Stimulated activated CD8-positive, alpha-beta memory T cell treated with anti-CD3 and anti-CD28 coated beads, Interleukin-4, amount 100 ng/mL, for 1 hour (primary cell): ENCODE results near the gene MYRIP.
"Not testable (repeated sequence)": the region's sequence is repeated elsewhere in the genome, so short reads cannot be mapped to it uniquely, and the experiment has no call there.

ENCODE experiments used
- DNase-seq, 2 donors: peaks; one replicate each; pipeline ENCODE4 v3.0.0-alpha.2; 2020; ENCODE audit warnings: low read depth in 2 of 2, low spot score in 1 of 2

The MYRIP gene

GRCh38 chr3:40120067-40120692 lies 310.8 kb downstream of the MYRIP start:
- no peak for DNase-seq

- DNase-seq, result no peak
These were observed 311.4 kb downstream of the MYRIP start for GRCh38 chr3:40120806-40121205.

GRCh38 chr3:40124918-40125317 lies 315.5 kb downstream of the MYRIP start:
- no peak for DNase-seq

- no peak for DNase-seq
These were observed 318.8 kb downstream of the MYRIP start for GRCh38 chr3:40128166-40128565.

- DNase-seq, result no peak
These were observed 320.1 kb downstream of the MYRIP start for GRCh38 chr3:40129510-40129909.

- no peak for DNase-seq
These were observed 320.6 kb downstream of the MYRIP start for GRCh38 chr3:40129981-40130380.

GRCh38 chr3:40130721-40131120 lies 321.3 kb downstream of the MYRIP start:
- no peak for DNase-seq

GRCh38 chr3:40133886-40134575 lies 324.6 kb downstream of the MYRIP start:
- DNase-seq, result not testable (repeated sequence)

GRCh38 chr3:40137591-40138295 lies 328.3 kb downstream of the MYRIP start:
- no peak for DNase-seq

- DNase-seq, result no peak
These were observed 334.1 kb downstream of the MYRIP start for GRCh38 chr3:40143283-40144090.

- DNase-seq, result no peak
These were observed 339.4 kb downstream of the MYRIP start for GRCh38 chr3:40148827-40149226.

GRCh38 chr3:40152482-40153133 lies 343.2 kb downstream of the MYRIP start:
- DNase-seq, result no peak

GRCh38 chr3:40160933-40161332 lies 351.5 kb downstream of the MYRIP start:
- no peak for DNase-seq

- DNase-seq, result no peak
These were observed 353.2 kb downstream of the MYRIP start for GRCh38 chr3:40162616-40163015.

- DNase-seq, result no peak
These were observed 357.6 kb downstream of the MYRIP start for GRCh38 chr3:40166997-40167396.

- DNase-seq, result no peak
These were observed 358.5 kb downstream of the MYRIP start for GRCh38 chr3:40167958-40168357.

- DNase-seq, result no peak
These were observed 360.6 kb downstream of the MYRIP start for GRCh38 chr3:40169983-40170382.

- no peak for DNase-seq
These were observed 361.0 kb downstream of the MYRIP start for GRCh38 chr3:40170395-40170794.

GRCh38 chr3:40172560-40172959 lies 363.2 kb downstream of the MYRIP start:
- no peak for DNase-seq

- no peak for DNase-seq
These were observed 363.9 kb downstream of the MYRIP start for GRCh38 chr3:40173227-40173721.
